GM12878 (cell line): Measurements from ENCODE around the gene PPP2R3B. TPM values are rescaled to one million over a fixed set of nuclear protein-coding genes. Genes with fewer than 3 reads are reported as not detected.

ENCODE experiments used
- ATAC-seq: fragments of 200-7000 bp; cut with Tn5 transposase; 3 replicates; pipeline ENCODE4 v1.9.1; 2020; ENCODE audit warnings: mild to moderate bottlenecking, moderate library complexity
- BruUV-seq: library from RNA; stranded (reverse); fragments of 400-500 nt; replicated peaks from 2 replicates; lab custom pipeline; 2021; lab: Mats Ljungman, UMichigan
- CTCF ChIA-PET: fragments of 300-600 bp; sonication (Branson Sonifier 250); formaldehyde crosslinking; extraction: SDS; loops from one replicate; lab custom pipeline; 2021; ENCODE audit warnings: inconsistent platforms; lab: Yijun Ruan, JAX
- POLR2A ChIA-PET: fragments of 350-600 bp; formaldehyde crosslinking; extraction: SDS; loops from one replicate; lab custom pipeline; 2021; ENCODE audit warnings: inconsistent platforms; lab: Charles Lee
- RAD21 ChIA-PET: fragments of 300-600 bp; sonication (Branson Sonifier 250); formaldehyde crosslinking; loops from one replicate; lab custom pipeline; 2023; ENCODE audit warnings: antibody characterized with exemption; ENCODE audit not compliant: unreplicated experiment; lab: Charles Lee
- SMC1A ChIA-PET: fragments of 300-600 bp; sonication (Branson Sonifier 250); formaldehyde crosslinking; loops from one replicate; lab custom pipeline; 2023; ENCODE audit not compliant: unreplicated experiment, uncharacterized antibody; lab: Charles Lee
- DNase-seq: peaks from one replicate; pipeline ENCODE4 v3.0.0-alpha.2; 2011; ENCODE audit warnings: low read depth, low spot score
- FAIRE-seq: peaks from 3 replicates; lab custom pipeline; 2011; peaks lifted over from hg19 to GRCh38; lab: Jason Lieb, UNC
- H2AFZ ChIP-seq: 2 replicates; pipeline ENCODE4 v1.6.0; 2011; ENCODE audit warnings: low read depth, low read length, control low read depth; ENCODE audit not compliant: control insufficient read depth
- H3K27ac ChIP-seq: 2 replicates; pipeline ENCODE4 v1.5.1; 2011; ENCODE audit warnings: control low read depth; ENCODE audit not compliant: control insufficient read depth, insufficient read depth
- H3K27me3 ChIP-seq, 2 experiments: replicated peaks in 1 of 2; 2 replicates each; pipeline versions ENCODE4 v1.6.0 to v1.6.1; 2011; ENCODE audit warnings: low read length in 1 of 2; ENCODE audit not compliant: control insufficient read depth in 2 of 2, insufficient read depth in 2 of 2
- H3K36me3 ChIP-seq, 2 experiments: 2 replicates each; pipeline ENCODE4 v1.5.1; 2011; ENCODE audit warnings: low read length in 1 of 2; ENCODE audit not compliant: control insufficient read depth in 2 of 2, insufficient read depth in 2 of 2
- H3K4me1 ChIP-seq: 2 replicates; pipeline ENCODE4 v1.6.1; 2011; ENCODE audit warnings: mild to moderate bottlenecking, low read length, moderate library complexity, mixed read lengths; ENCODE audit not compliant: control insufficient read depth, insufficient read depth
- H3K4me2 ChIP-seq: 2 replicates; pipeline ENCODE4 v1.6.0; 2011; ENCODE audit warnings: control low read depth; ENCODE audit not compliant: control insufficient read depth, insufficient read depth
- H3K4me3 ChIP-seq: fragments of 200-600 bp; sonication (generic); 2 replicates; pipeline ENCODE4 v1.5.1; 2016
- H3K79me2 ChIP-seq: 2 replicates; pipeline ENCODE4 v1.6.0; 2011; ENCODE audit warnings: low read length; ENCODE audit not compliant: control insufficient read depth, insufficient read depth
- H3K9ac ChIP-seq: 2 replicates; pipeline ENCODE4 v1.8.0; 2011; ENCODE audit warnings: low read length, control low read depth, mixed read lengths; ENCODE audit not compliant: control insufficient read depth, insufficient read depth
- H3K9me3 ChIP-seq: replicated peaks from 3 replicates; pipeline ENCODE4 v1.5.1; 2011; ENCODE audit warnings: mild to moderate bottlenecking, low read length; ENCODE audit not compliant: control insufficient read depth, insufficient read depth
- H4K20me1 ChIP-seq: 2 replicates; pipeline ENCODE4 v1.6.0; 2011; ENCODE audit not compliant: control insufficient read depth, insufficient read depth
- NFIC ChIP-seq: IDR thresholded peaks from 2 replicates; pipeline ENCODE4 v1.6.1; 2012; ENCODE audit warnings: low read depth, mild to moderate bottlenecking, inconsistent platforms, low read length, moderate library complexity
- SIN3A ChIP-seq: IDR thresholded peaks from 2 replicates; pipeline ENCODE4 v1.6.1; 2012; ENCODE audit warnings: low read depth, low read length, improper control_type of control experiment
- SMAD1 ChIP-seq: fragments of 450-650 bp; IDR thresholded peaks from 2 replicates; pipeline ENCODE4 v1.6.1; 2018; ENCODE audit warnings: mild to moderate bottlenecking, low read depth; ENCODE audit not compliant: partially characterized antibody
- WGBS: methylation state at CpG from one replicate; pipeline ENCODE4 v1.1.6; 2016; ENCODE audit warnings: low lambda C conversion rate; ENCODE audit not compliant: insufficient replicate concordance, insufficient coverage; ENCODE audit errors: missing lambda C conversion rate; 5-methylcytosine and 5-hydroxymethylcytosine counted together
- in situ Hi-C: fragments of 300-500 bp; cut with MboI; formaldehyde crosslinking; loops from 9 replicates; pipeline ENCODE4 v1.14.3; 2018; ENCODE audit warnings: mixed read lengths
- intact Hi-C: fragments of 100-400 bp; cut with micrococcal nuclease; formaldehyde crosslinking; loops from one replicate; pipeline ENCODE4 v1.14.2; 2022; ENCODE audit not compliant: unreplicated experiment
- polyA plus RNA-seq, 11 experiments: library from polyadenylated mRNA; depleted of rRNA in 4 of 11; unstranded in 6 of 11; stranded (reverse) in 5 of 11; fragments of >200 nt; fragmentation: Nextera tagmentation in 4 of 11; fragmentation: Illumina TruSeq in 1 of 11; extraction: Ambion mirVana in 4 of 11; extraction: Trizol in 1 of 11; gene quantifications; 1 replicate in 1 of 11; 2 replicates in 10 of 11; pipeline versions ENCODE4 v1.2.1 to v1.2.3, GENCODE V29; 2011 to 2016; ENCODE audit warnings: inconsistent platforms in 2 of 11, missing spikeins in 2 of 11, low read depth in 1 of 11
- total RNA-seq, 4 experiments: library from RNA; depleted of rRNA in 3 of 4; stranded (reverse); fragments of >200 nt in 3 of 4; fragmentation: Illumina TruSeq in 1 of 4; extraction: Trizol in 1 of 4; gene quantifications; 2 replicates each; pipeline versions ENCODE4 v1.2.1 to v1.2.3, GENCODE V29; 2013 to 2021
- TF ChIP-seq, protein P1 (sequence below): IDR thresholded peaks from 2 replicates; pipeline ENCODE4 v1.6.1; 2011; ENCODE audit warnings: borderline replicate concordance, low read depth, mild to moderate bottlenecking, moderate library complexity, mixed read lengths, low read length; ENCODE audit not compliant: insufficient read depth; ENCODE audit errors: extremely low read length
- TF ChIP-seq, protein P2 (sequence below): fragments of 450-650 bp; IDR thresholded peaks from 2 replicates; pipeline ENCODE4 v1.6.1; 2016; ENCODE audit warnings: mild to moderate bottlenecking

PPP2R3B gene
- total and polyA plus RNA-seq, 10 of the 15 experiments (the other 5 are each of a cell fraction or from before 2014, with no cell fraction given): 0.11 to 34.3 (median 9.7) TPM; not detected in 1

DNA sequence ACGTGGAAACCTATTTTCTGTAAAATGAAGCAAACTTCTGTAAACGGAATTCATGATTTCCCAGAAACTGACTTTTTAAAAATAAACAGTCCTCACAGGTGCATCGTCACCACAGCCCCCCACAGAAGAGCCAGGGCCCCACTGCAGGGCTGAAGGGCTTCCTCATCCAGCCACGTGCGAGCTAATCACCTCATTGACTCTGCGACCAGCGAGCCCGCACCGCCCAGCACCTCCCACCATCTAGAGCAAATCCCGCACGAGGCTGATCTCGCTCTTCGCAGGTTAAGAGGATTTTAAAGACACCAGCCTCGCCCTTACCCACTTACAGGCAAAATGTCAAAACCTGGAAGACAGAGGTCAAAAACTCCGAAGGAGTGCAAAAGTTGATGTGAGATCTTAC lies 14.8 kb downstream of the PPP2R3B start:
- RAD21 ChIA-PET: no interaction called here
- intact Hi-C loops: no loop called here

DNA sequence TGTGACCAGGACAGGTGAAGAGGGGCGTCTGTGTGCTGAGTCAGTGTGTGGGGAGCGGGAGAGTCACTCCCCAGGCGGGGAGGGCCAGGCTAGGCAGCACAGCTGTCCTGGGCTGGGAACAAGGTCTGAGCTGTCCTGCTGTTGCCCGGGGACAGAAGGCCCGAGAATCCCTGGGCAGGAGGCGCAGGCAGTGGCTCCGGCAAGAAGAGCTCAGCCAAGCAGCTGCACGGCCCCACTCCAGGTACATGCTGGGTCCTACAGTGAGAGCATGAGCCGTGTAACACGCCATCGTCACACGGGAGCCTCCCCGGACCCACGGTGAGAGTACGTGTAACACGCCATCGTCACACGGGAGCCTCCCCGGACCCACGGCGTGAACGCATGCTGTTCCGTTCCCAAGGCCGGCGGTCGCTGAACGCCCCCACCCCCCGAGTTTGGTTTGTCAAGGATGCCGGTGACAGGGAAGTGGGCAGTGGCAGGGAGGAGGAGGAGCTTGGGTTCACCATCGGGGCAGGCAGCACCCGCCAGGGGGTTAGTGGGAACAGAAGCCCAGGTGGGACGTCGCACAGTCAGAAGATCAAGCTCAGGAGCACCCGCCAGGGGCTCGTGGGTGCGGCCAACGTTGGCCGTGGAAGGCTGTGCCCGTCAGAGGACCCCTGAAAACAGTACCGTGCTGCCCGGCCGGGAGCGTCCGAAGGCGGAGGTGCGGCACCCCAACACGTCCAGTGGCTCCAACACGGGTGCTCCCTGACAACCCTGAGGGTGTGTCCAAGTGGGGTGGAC lies 15.6 kb downstream of the PPP2R3B start:
- Histone ChIP-seq H3K27ac (no peak overlapping the region), H3K4me1 (no peaks in the 10 kb centered on the region), H4K20me1 (0 out of 2 replicates have a peak, but pooled peaks cover 2% of the 10 kb centered on the region), H3K36me3 (no peaks in the 10 kb centered on the region), H3K27me3 (peaks cover 2 to 6% of the 10 kb centered on the region in 2 experiments; a peak in 2 of 4 replicates), H3K4me2 (no peak overlapping the region), H2AFZ (no peak overlapping the region), H3K9me3 (no peaks in the 10 kb centered on the region; the same call in 2 of the 3 replicates), H3K79me2 (no peaks in the 10 kb centered on the region), H3K9ac (no peak overlapping the region), H3K4me3 (no peak overlapping the region)
- intact Hi-C loops (no loop called here), in situ Hi-C loops (no loop called here)
- WGBS: 84% methylated on average over 47 of the region's 48 CpGs
- SMC1A ChIA-PET: no interaction called here
- TF ChIP-seq, protein P1, sequence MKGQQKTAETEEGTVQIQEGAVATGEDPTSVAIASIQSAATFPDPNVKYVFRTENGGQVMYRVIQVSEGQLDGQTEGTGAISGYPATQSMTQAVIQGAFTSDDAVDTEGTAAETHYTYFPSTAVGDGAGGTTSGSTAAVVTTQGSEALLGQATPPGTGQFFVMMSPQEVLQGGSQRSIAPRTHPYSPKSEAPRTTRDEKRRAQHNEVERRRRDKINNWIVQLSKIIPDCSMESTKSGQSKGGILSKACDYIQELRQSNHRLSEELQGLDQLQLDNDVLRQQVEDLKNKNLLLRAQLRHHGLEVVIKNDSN: no peak
- TF ChIP-seq, protein P2, sequence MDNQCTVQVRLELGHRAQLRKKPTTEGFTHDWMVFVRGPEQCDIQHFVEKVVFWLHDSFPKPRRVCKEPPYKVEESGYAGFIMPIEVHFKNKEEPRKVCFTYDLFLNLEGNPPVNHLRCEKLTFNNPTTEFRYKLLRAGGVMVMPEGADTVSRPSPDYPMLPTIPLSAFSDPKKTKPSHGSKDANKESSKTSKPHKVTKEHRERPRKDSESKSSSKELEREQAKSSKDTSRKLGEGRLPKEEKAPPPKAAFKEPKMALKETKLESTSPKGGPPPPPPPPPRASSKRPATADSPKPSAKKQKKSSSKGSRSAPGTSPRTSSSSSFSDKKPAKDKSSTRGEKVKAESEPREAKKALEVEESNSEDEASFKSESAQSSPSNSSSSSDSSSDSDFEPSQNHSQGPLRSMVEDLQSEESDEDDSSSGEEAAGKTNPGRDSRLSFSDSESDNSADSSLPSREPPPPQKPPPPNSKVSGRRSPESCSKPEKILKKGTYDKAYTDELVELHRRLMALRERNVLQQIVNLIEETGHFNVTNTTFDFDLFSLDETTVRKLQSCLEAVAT: no peak
- CTCF ChIA-PET: no interaction called here
- no peak for FAIRE-seq
- no peak for DNase-seq
- no TSS peak for BruUV-seq
- POLR2A ChIA-PET: no interaction called here
- RAD21 ChIA-PET: no interaction called here
- ATAC-seq: no peak

More for the DNA sequence above, 14.8 kb downstream of the PPP2R3B start:
- Histone ChIP-seq H3K4me3 (no peak overlapping the region), H3K79me2 (no peaks in the 10 kb centered on the region), H3K4me1 (no peaks in the 10 kb centered on the region), H3K36me3 (no peaks in the 10 kb centered on the region), H3K9ac (no peak overlapping the region), H3K4me2 (no peak overlapping the region), H3K27ac (no peak overlapping the region), H3K9me3 (no peaks in the 10 kb centered on the region; the same call in 2 of the 3 replicates), H4K20me1 (0 out of 2 replicates have a peak, but pooled peaks cover 2% of the 10 kb centered on the region), H3K27me3 (peaks cover 2 to 6% of the 10 kb centered on the region in 2 experiments; a peak in 2 of 4 replicates), H2AFZ (no peak overlapping the region)
- no peak for DNase-seq
- no peak for ATAC-seq
- ChIA-PET POLR2A (no interaction called here), CTCF (no interaction called here), SMC1A (no interaction called here)
- 64% methylated on average over 15 of the region's 15 CpGs for WGBS
- no peak for FAIRE-seq
- in situ Hi-C loops: no loop called here
- no TSS peak for BruUV-seq
- TF ChIP-seq NFIC: no peak
- TF ChIP-seq SMAD1: no peak
- TF ChIP-seq SIN3A: no peak
